ENCODE data around the gene INPP5F.
A peak's percentile ranks its signal among the peaks of the same experiment; 100 is the strongest.

Gene INPP5F

DNA sequence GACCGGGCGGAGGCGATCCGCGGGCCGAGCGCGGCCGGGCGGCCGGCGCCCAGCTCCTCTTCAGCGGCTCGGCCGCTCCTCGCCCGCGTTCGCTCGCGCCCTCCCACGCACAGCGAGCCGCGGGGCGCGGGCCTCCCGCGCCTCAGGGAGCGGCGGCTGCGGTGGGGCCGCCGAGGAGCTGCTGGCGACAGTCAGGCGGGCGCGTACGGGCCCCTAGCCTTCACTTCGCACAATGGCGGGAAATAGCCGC lies 146.7 kb downstream of the INPP5F start, which contains the start of gene MCMBP:
Gene MCMBP (minus strand): TSS at position 234 of the 250 bp plus-strand sequence. CDS start 259 bp downstream, outside the sequence.
- DNase-seq = no peak

DNA sequence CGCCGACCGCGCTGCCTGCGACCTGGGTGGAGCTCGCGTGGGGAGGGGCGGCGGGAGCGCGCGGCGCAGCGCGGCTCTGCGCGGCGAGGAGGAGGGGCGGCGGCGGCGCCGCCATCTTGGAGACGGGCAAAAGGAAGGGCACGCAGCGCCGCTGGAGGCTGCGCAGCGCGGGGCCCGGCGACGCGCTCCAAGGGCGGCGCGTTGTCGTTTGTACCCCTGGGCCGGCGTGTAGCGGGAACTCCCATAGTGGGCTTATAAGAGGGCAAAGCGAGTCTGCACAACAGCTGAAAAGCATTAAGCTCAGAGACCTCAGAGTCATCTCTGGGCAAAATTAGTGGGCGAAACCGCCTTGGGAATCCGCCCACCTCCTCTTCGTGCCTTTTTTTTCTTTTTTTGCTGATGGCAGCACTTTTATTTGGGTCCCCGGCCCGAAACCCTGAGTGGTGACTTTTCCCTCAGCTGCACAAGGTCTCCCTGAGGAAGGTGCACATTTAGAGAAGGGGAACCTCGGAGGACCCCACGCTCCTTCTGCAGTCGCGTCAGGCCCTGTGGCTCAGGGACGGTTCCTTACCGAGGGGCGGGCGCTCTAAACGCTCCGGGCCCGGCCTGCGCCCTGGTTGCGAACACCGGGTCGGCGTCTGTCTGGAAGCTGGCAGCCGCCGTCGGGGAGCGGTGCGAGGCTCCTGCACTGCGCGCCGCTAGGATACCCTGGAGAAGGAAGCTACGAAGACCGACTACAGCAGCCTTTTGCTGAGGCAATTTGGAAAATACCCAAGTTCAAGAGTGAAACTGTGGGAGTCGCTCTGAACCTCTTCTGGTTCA lies 147.2 kb downstream of the INPP5F start:
- peak; percentile 83 for DNase-seq

GRCh38 chr10:119878524-119878923 lies 152.7 kb downstream of the INPP5F start:
- DNase-seq = no peak
